ENCODE data around the gene IGFBPL1. TPM values are rescaled to one million over a fixed set of nuclear protein-coding genes. Genes with fewer than 3 reads are reported as not detected.

The IGFBPL1 gene
- total and polyA plus RNA-seq, 2 of the 13 experiments (the other 11 are each of a cell fraction or from before 2014, with no cell fraction given), result 0.24 TPM; not detected in 1

GRCh38 chr9:38392235-38393127, 31.8 kb downstream of the IGFBPL1 start, which contains the start of gene ALDH1B1 (continued):
- TF ChIP-seq THAP8 (CRISPR knock-in tag; IDR thresholded peaks at IDR 0.05; ENCODE audit: borderline replicate concordance), result peak; percentile 77; the same call in 1 of the 2 replicates
- TF ChIP-seq ZMYM4 (CRISPR knock-in tag; IDR thresholded peaks at IDR 0.05), result peak; percentile 74
- TF ChIP-seq, protein P1, sequence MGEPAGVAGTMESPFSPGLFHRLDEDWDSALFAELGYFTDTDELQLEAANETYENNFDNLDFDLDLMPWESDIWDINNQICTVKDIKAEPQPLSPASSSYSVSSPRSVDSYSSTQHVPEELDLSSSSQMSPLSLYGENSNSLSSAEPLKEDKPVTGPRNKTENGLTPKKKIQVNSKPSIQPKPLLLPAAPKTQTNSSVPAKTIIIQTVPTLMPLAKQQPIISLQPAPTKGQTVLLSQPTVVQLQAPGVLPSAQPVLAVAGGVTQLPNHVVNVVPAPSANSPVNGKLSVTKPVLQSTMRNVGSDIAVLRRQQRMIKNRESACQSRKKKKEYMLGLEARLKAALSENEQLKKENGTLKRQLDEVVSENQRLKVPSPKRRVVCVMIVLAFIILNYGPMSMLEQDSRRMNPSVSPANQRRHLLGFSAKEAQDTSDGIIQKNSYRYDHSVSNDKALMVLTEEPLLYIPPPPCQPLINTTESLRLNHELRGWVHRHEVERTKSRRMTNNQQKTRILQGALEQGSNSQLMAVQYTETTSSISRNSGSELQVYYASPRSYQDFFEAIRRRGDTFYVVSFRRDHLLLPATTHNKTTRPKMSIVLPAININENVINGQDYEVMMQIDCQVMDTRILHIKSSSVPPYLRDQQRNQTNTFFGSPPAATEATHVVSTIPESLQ (CRISPR knock-in tag; conservative IDR thresholded peaks at IDR 0.05), result no peak
- TF ChIP-seq, protein P2, sequence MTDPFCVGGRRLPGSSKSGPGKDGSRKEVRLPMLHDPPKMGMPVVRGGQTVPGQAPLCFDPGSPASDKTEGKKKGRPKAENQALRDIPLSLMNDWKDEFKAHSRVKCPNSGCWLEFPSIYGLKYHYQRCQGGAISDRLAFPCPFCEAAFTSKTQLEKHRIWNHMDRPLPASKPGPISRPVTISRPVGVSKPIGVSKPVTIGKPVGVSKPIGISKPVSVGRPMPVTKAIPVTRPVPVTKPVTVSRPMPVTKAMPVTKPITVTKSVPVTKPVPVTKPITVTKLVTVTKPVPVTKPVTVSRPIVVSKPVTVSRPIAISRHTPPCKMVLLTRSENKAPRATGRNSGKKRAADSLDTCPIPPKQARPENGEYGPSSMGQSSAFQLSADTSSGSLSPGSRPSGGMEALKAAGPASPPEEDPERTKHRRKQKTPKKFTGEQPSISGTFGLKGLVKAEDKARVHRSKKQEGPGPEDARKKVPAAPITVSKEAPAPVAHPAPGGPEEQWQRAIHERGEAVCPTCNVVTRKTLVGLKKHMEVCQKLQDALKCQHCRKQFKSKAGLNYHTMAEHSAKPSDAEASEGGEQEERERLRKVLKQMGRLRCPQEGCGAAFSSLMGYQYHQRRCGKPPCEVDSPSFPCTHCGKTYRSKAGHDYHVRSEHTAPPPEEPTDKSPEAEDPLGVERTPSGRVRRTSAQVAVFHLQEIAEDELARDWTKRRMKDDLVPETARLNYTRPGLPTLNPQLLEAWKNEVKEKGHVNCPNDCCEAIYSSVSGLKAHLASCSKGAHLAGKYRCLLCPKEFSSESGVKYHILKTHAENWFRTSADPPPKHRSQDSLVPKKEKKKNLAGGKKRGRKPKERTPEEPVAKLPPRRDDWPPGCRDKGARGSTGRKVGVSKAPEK (CRISPR knock-in tag; IDR thresholded peaks at IDR 0.05; ENCODE audit: borderline replicate concordance), result no peak
- no peak for TF ChIP-seq DNMT3B (CRISPR knock-in tag; conservative IDR thresholded peaks at IDR 0.05)
- TF ChIP-seq HNF4A (CRISPR knock-in tag; IDR thresholded peaks at IDR 0.05), result no peak
- peak; percentile 35; the same call in 1 of the 2 replicates for TF ChIP-seq ZNF441 (CRISPR knock-in tag; IDR thresholded peaks at IDR 0.05; ENCODE audit: borderline replicate concordance)
- TF ChIP-seq FOSL2 (CRISPR knock-in tag; IDR thresholded peaks at IDR 0.05), result 0 out of 2 replicates have a peak, but pooled peaks have one; percentile 17
- TF ChIP-seq, protein P3, sequence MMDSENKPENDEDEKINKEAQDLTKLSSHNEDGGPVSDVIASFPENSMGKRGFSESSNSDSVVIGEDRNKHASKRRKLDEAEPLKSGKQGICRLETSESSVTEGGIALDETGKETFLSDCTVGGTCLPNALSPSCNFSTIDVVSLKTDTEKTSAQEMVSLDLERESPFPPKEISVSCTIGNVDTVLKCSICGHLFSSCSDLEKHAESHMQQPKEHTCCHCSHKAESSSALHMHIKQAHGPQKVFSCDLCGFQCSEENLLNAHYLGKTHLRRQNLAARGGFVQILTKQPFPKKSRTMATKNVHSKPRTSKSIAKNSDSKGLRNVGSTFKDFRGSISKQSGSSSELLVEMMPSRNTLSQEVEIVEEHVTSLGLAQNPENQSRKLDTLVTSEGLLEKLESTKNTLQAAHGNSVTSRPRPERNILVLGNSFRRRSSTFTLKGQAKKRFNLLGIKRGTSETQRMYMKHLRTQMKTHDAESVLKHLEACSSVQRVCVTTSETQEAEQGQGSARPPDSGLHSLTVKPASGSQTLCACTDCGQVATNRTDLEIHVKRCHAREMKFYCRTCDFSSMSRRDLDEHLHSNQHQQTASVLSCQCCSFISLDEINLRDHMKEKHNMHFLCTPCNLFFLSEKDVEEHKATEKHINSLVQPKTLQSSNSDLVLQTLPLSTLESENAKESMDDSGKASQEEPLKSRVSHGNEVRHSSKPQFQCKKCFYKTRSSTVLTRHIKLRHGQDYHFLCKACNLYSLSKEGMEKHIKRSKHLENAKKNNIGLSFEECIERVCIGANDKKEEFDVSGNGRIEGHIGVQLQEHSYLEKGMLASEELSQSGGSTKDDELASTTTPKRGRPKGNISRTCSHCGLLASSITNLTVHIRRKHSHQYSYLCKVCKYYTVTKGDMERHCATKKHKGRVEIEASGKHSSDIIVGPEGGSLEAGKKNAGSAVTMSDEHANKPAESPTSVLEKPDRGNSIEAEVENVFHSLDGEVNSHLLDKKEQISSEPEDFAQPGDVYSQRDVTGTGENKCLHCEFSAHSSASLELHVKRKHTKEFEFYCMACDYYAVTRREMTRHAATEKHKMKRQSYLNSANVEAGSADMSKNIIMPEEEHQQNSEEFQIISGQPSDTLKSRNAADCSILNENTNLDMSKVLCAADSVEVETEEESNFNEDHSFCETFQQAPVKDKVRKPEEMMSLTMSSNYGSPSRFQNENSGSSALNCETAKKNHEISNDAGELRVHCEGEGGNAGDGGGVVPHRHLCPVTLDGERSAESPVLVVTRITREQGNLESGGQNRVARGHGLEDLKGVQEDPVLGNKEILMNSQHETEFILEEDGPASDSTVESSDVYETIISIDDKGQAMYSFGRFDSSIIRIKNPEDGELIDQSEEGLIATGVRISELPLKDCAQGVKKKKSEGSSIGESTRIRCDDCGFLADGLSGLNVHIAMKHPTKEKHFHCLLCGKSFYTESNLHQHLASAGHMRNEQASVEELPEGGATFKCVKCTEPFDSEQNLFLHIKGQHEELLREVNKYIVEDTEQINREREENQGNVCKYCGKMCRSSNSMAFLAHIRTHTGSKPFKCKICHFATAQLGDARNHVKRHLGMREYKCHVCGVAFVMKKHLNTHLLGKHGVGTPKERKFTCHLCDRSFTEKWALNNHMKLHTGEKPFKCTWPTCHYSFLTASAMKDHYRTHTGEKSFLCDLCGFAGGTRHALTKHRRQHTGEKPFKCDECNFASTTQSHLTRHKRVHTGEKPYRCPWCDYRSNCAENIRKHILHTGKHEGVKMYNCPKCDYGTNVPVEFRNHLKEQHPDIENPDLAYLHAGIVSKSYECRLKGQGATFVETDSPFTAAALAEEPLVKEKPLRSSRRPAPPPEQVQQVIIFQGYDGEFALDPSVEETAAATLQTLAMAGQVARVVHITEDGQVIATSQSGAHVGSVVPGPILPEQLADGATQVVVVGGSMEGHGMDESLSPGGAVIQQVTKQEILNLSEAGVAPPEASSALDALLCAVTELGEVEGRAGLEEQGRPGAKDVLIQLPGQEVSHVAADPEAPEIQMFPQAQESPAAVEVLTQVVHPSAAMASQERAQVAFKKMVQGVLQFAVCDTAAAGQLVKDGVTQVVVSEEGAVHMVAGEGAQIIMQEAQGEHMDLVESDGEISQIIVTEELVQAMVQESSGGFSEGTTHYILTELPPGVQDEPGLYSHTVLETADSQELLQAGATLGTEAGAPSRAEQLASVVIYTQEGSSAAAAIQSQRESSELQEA (CRISPR knock-in tag; IDR thresholded peaks at IDR 0.05; ENCODE audit: not compliant biosample characterization), result peak; percentile 34
- TF ChIP-seq KDM3A (CRISPR knock-in tag; IDR thresholded peaks at IDR 0.05; ENCODE audit: low read depth), result no peak
- peak; percentile 30; the same call in 1 of the 2 replicates for TF ChIP-seq ONECUT2 (CRISPR knock-in tag; IDR thresholded peaks at IDR 0.05)
- TF ChIP-seq STAT5B (CRISPR knock-in tag; IDR thresholded peaks at IDR 0.05), result no peak
- peak; percentile 73 for TF ChIP-seq NFYC (CRISPR knock-in tag; IDR thresholded peaks at IDR 0.05)
- TF ChIP-seq ZFYVE20 (CRISPR knock-in tag; IDR thresholded peaks at IDR 0.05; ENCODE audit: borderline replicate concordance, low read depth), result no peak
- TF ChIP-seq ZNF17 (CRISPR knock-in tag; IDR thresholded peaks at IDR 0.05), result no peak

Measured in HepG2 (cell line).